ENCODE measurements around the gene LTBP1. TPM values are rescaled to one million over a fixed set of nuclear protein-coding genes. Genes with fewer than 3 reads are reported as not detected.

The LTBP1 gene
- total and polyA plus RNA-seq, 2 donors (not counting 1 experiment from before 2014, with no cell fraction given) = 0.69 TPM; not detected in 1

DNA sequence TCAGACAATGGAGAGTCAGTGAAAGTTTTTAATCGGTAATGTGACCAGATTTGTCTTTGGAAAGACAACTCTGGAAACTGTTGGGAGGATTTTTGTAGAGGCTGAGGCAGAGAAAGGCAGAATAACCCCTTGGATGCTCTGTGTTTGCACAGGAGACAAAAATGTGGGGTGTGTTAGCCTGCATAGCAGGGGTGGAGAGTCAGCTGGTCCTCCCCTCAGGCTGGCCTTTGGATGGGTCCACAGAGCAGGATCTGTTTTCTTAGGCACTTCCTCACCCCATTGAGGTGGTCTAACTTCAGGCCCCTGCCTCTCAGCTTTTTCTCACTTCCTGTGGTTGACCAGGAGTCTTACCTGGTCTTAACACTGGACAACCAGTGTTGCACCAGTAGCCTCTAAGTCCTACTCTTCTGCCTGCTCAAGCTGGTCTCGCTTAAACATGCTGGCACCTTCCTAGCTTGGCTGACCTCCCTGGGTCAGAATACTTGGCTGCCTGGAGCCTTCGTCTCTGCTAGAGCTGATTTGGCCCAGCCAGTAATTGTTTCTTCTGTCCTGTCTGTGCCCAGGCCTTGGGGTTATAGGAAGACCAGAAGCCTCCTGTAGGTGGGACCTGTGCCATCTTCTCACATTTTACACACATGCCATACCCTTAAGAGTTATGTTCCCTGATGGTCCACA, 269.9 kb downstream of the LTBP1 start:
- no peaks in the 10 kb centered on the region for H3K4me1 ChIP-seq (ENCODE audit: control insufficient read depth in 2 of 2, insufficient read depth in 2 of 2, low read length in 2 of 2)
- intact Hi-C loops (cut with micrococcal nuclease) = no loop called here
- DNase-seq (no peak), ATAC-seq (ENCODE audit: low read depth) (no peak)
- H3K27ac Mint-ChIP-seq = no peak overlapping the region
- H2AFZ ChIP-seq (ENCODE audit: insufficient read depth, low read depth, low read length, poor library complexity, severe bottlenecking) = no peak overlapping the region
- H3K4me3 Mint-ChIP-seq = no peak overlapping the region
- no peak overlapping the region for H3K27ac ChIP-seq (ENCODE audit: low read length in 2 of 2)
- TF ChIP-seq EZH2 (IDR thresholded peaks at IDR 0.05; ENCODE audit: borderline replicate concordance, insufficient read depth, low read depth, low read length, poor library complexity, severe bottlenecking) = no peak
- TF ChIP-seq, protein P1, sequence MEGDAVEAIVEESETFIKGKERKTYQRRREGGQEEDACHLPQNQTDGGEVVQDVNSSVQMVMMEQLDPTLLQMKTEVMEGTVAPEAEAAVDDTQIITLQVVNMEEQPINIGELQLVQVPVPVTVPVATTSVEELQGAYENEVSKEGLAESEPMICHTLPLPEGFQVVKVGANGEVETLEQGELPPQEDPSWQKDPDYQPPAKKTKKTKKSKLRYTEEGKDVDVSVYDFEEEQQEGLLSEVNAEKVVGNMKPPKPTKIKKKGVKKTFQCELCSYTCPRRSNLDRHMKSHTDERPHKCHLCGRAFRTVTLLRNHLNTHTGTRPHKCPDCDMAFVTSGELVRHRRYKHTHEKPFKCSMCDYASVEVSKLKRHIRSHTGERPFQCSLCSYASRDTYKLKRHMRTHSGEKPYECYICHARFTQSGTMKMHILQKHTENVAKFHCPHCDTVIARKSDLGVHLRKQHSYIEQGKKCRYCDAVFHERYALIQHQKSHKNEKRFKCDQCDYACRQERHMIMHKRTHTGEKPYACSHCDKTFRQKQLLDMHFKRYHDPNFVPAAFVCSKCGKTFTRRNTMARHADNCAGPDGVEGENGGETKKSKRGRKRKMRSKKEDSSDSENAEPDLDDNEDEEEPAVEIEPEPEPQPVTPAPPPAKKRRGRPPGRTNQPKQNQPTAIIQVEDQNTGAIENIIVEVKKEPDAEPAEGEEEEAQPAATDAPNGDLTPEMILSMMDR (IDR thresholded peaks at IDR 0.05) = no peak
- no peaks in the 10 kb centered on the region for H4K20me1 ChIP-seq (ENCODE audit: control insufficient read depth, insufficient read depth, low read length, poor library complexity, severe bottlenecking)
- no peak overlapping the region for H3K9ac ChIP-seq (ENCODE audit: low read length)
- H3K27me3 ChIP-seq (replicated peaks in 1 of 4; ENCODE audit: control extremely low read depth in 1 of 4, control insufficient read depth in 3 of 4, insufficient read depth in 4 of 4, low read length in 3 of 4) = no peaks in the 10 kb centered on the region
- ChIA-PET POLR2A (no interaction called here), CTCF (no interaction called here)
- H3K79me2 ChIP-seq (ENCODE audit: control insufficient read depth, insufficient read depth, low read length) = no peaks in the 10 kb centered on the region
- no peaks in the 10 kb centered on the region for H3K9me3 Mint-ChIP-seq (ENCODE audit: insufficient read depth)
- no peaks in the 10 kb centered on the region for H3K9me3 ChIP-seq (ENCODE audit: control extremely low read depth in 1 of 3, control insufficient read depth in 2 of 3, insufficient read depth in 1 of 3, low read length in 2 of 3)
- H3K27me3 Mint-ChIP-seq = peaks cover 5% of the 10 kb centered on the region
- H3K4me2 ChIP-seq (replicated peaks; ENCODE audit: low read depth, low read length, poor library complexity, severe bottlenecking) = no peak overlapping the region
- H3K36me3 ChIP-seq (replicated peaks in 1 of 2; ENCODE audit: control extremely low read depth in 1 of 2, control insufficient read depth in 1 of 2, extremely low read depth in 1 of 2, insufficient read depth in 2 of 2, low read length in 1 of 2) = no peaks in the 10 kb centered on the region
- H3K4me3 ChIP-seq (ENCODE audit: control extremely low read depth in 1 of 5, extremely low read depth in 1 of 5, insufficient read depth in 1 of 5, low read depth in 2 of 5, low read length in 4 of 5) = no peak overlapping the region
- peaks cover 6% of the 10 kb centered on the region for H3K4me1 Mint-ChIP-seq
- 94% methylated on average over 3 of the region's 3 CpGs for WGBS (ENCODE audit: insufficient coverage)

DNA sequence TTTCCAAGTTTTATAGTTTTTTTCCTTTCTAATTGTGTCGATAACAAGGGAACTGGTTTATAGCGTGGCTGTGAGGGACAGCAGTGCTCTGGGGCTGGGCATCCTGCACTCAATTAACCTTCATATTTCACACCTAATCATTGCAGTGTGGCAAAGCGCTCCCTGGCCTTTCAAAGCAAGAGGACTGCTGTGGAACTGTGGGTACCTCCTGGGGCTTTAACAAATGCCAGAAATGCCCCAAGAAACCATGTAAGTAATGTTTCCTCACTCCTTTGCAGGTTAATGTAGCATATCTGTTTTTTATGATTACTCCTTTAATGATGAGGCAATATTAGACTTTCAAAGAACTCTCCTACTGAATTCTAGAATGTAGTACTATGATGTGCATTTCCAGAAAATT, 270.7 kb downstream of the LTBP1 start:
- POLR2A ChIA-PET = no interaction called here
- ATAC-seq (ENCODE audit: low read depth) (no peak), DNase-seq (no peak)
- Mint-ChIP-seq H3K9me3 (ENCODE audit: insufficient read depth) (no peaks in the 10 kb centered on the region), H3K4me1 (peaks cover 6% of the 10 kb centered on the region), H3K27ac (no peak overlapping the region), H3K27me3 (peaks cover 5% of the 10 kb centered on the region), H3K4me3 (no peak overlapping the region)
- Histone ChIP-seq H2AFZ (ENCODE audit: insufficient read depth, low read depth, low read length, poor library complexity, severe bottlenecking) (no peak overlapping the region), H3K36me3 (replicated peaks in 1 of 2; ENCODE audit: control extremely low read depth in 1 of 2, control insufficient read depth in 1 of 2, extremely low read depth in 1 of 2, insufficient read depth in 2 of 2, low read length in 1 of 2) (no peaks in the 10 kb centered on the region), H3K79me2 (ENCODE audit: control insufficient read depth, insufficient read depth, low read length) (no peaks in the 10 kb centered on the region), H4K20me1 (ENCODE audit: control insufficient read depth, insufficient read depth, low read length, poor library complexity, severe bottlenecking) (no peaks in the 10 kb centered on the region), H3K9me3 (ENCODE audit: control extremely low read depth in 1 of 3, control insufficient read depth in 2 of 3, insufficient read depth in 1 of 3, low read length in 2 of 3) (no peaks in the 10 kb centered on the region), H3K4me2 (replicated peaks; ENCODE audit: low read depth, low read length, poor library complexity, severe bottlenecking) (no peak overlapping the region), H3K4me1 (ENCODE audit: control insufficient read depth in 2 of 2, insufficient read depth in 2 of 2, low read length in 2 of 2) (no peaks in the 10 kb centered on the region), H3K27me3 (replicated peaks in 1 of 4; ENCODE audit: control extremely low read depth in 1 of 4, control insufficient read depth in 3 of 4, insufficient read depth in 4 of 4, low read length in 3 of 4) (no peaks in the 10 kb centered on the region), H3K9ac (ENCODE audit: low read length) (no peak overlapping the region), H3K4me3 (ENCODE audit: control extremely low read depth in 1 of 5, extremely low read depth in 1 of 5, insufficient read depth in 1 of 5, low read depth in 2 of 5, low read length in 4 of 5) (no peak overlapping the region), H3K27ac (ENCODE audit: low read length in 2 of 2) (no peak overlapping the region)
- no CpG with 5 or more reads among the region's 3 CpGs for WGBS (ENCODE audit: insufficient coverage)
- CTCF ChIA-PET = no interaction called here
- intact Hi-C loops (cut with micrococcal nuclease) = no loop called here
- TF ChIP-seq, protein P1 (IDR thresholded peaks at IDR 0.05) = no peak
- TF ChIP-seq EZH2 (IDR thresholded peaks at IDR 0.05; ENCODE audit: borderline replicate concordance, insufficient read depth, low read depth, low read length, poor library complexity, severe bottlenecking) = no peak
